CD4-positive, alpha-beta T cell treated with Interleukin-6 for 4 hours (primary cell): Measurements from ENCODE around the gene TWSG1.
"Not testable (repeated sequence)": the region's sequence is repeated elsewhere in the genome, so short reads cannot be mapped to it uniquely, and the experiment has no call there.

Experiments used
- DNase-seq: peaks from one replicate; pipeline ENCODE4 v3.0.0-alpha.2; 2020; ENCODE audit warnings: mixed read lengths

Gene TWSG1

GRCh38 chr18:9400197-9400596, 65.6 kb downstream of the TWSG1 start:
- DNase-seq = no peak

- no peak for DNase-seq
These were observed 66.6 kb downstream of the TWSG1 start for GRCh38 chr18:9401176-9401575.

GRCh38 chr18:9402358-9403007, 67.9 kb downstream of the TWSG1 start:
- DNase-seq = not testable (repeated sequence)

GRCh38 chr18:9403795-9404564, 69.4 kb downstream of the TWSG1 start:
- DNase-seq = no peak

- DNase-seq = peak; percentile 30
These were observed 70.0 kb downstream of the TWSG1 start for GRCh38 chr18:9404565-9405060.

- DNase-seq = no peak
These were observed 70.6 kb downstream of the TWSG1 start for GRCh38 chr18:9405130-9405529.

- DNase-seq = no peak
These were observed 71.4 kb downstream of the TWSG1 start for GRCh38 chr18:9405977-9406376.

- DNase-seq = no peak
These were observed 75.9 kb downstream of the TWSG1 start for GRCh38 chr18:9410515-9410914.

- DNase-seq = no peak
These were observed 79.0 kb downstream of the TWSG1 start for GRCh38 chr18:9413576-9413975.

GRCh38 chr18:9416563-9417072, 82.0 kb downstream of the TWSG1 start:
- DNase-seq = no peak

GRCh38 chr18:9417073-9417851, 82.7 kb downstream of the TWSG1 start:
- no peak for DNase-seq

- DNase-seq = no peak
These were observed 83.6 kb downstream of the TWSG1 start for GRCh38 chr18:9418047-9418690.

- DNase-seq = no peak
These were observed 85.5 kb downstream of the TWSG1 start for GRCh38 chr18:9419956-9420631.

GRCh38 chr18:9421096-9421900, 86.7 kb downstream of the TWSG1 start:
- no peak for DNase-seq

- no peak for DNase-seq
These were observed 87.3 kb downstream of the TWSG1 start for GRCh38 chr18:9421901-9422327.

- DNase-seq = no peak
These were observed 88.4 kb downstream of the TWSG1 start for GRCh38 chr18:9422816-9423519.

GRCh38 chr18:9423648-9424047, 89.1 kb downstream of the TWSG1 start:
- DNase-seq = not testable (repeated sequence)

- not testable (repeated sequence) for DNase-seq
These were observed 89.7 kb downstream of the TWSG1 start for GRCh38 chr18:9424235-9424634.

- DNase-seq = no peak
These were observed 92.2 kb downstream of the TWSG1 start for GRCh38 chr18:9426753-9427152.

GRCh38 chr18:9428301-9428706, 93.7 kb downstream of the TWSG1 start:
- DNase-seq = no peak
